HEK293 (cell line): ENCODE data around the gene DNAAF9.

Source experiments
- CTCF ChIA-PET: fragments of 350-600 bp; formaldehyde crosslinking; extraction: SDS; loops from one replicate; lab custom pipeline; 2021; ENCODE audit warnings: antibody characterized with exemption; lab: Yijun Ruan, JAX
- POLR2A ChIA-PET: fragments of 300-600 bp; formaldehyde crosslinking; extraction: SDS; loops from one replicate; lab custom pipeline; 2020; ENCODE audit warnings: antibody characterized with exemption, inconsistent platforms; lab: Yijun Ruan, JAX
- H3K27ac ChIP-seq: fragments of 200-500 bp; sonication (Bioruptor generic); 2 replicates; pipeline ENCODE4 v1.5.1; 2014; ENCODE audit warnings: low read depth, low read length, control low read depth, inconsistent platforms; ENCODE audit errors: extremely low read depth
- H3K36me3 ChIP-seq, 2 experiments: fragments of 200-500 bp in 1 of 2; sonication (Bioruptor generic) in 1 of 2; 1 replicate in 1 of 2; 2 replicates in 1 of 2; pipeline ENCODE4 v1.5.1; 2014 to 2017; ENCODE audit warnings: inconsistent platforms in 2 of 2, low read length in 2 of 2; ENCODE audit not compliant: control insufficient read depth in 2 of 2, insufficient read depth in 1 of 2
- H3K4me1 ChIP-seq: fragments of 200-500 bp; sonication (Bioruptor generic); 2 replicates; pipeline ENCODE4 v1.5.1; 2014; ENCODE audit warnings: mild to moderate bottlenecking, low read length, inconsistent platforms; ENCODE audit not compliant: control insufficient read depth, insufficient read depth
- H3K4me3 ChIP-seq: 2 replicates; pipeline ENCODE4 v1.5.1; 2011; ENCODE audit warnings: low read depth, mild to moderate bottlenecking, control low read depth, low read length, moderate library complexity
- H3K9me3 ChIP-seq: fragments of 200-500 bp; sonication (Bioruptor generic); 2 replicates; pipeline ENCODE4 v1.5.1; 2014; ENCODE audit warnings: low read depth, low read length, inconsistent platforms; ENCODE audit not compliant: control insufficient read depth, insufficient read depth
- FEZF1 ChIP-seq: fragments of 450-650 bp; formaldehyde crosslinking; IDR thresholded peaks from 2 replicates; pipeline ENCODE4 v1.5.1; 2016; ENCODE audit warnings: missing biosample characterization, missing genetic modification characterization
- GLI2 ChIP-seq: fragments of 450-650 bp; formaldehyde crosslinking; IDR thresholded peaks from 2 replicates; pipeline ENCODE4; 2017; ENCODE audit warnings: missing biosample characterization, missing genetic modification characterization, low read depth, borderline replicate concordance
- GLIS2 ChIP-seq: fragments of 450-650 bp; formaldehyde crosslinking; IDR thresholded peaks from 2 replicates; pipeline ENCODE4 v1.5.1; 2016; ENCODE audit warnings: missing biosample characterization, missing genetic modification characterization
- MEIS1 ChIP-seq: sonication (generic); formaldehyde crosslinking; IDR thresholded peaks from 2 replicates; pipeline ENCODE4 v1.8.1; 2022; ENCODE audit warnings: missing genetic modification reagents, mild to moderate bottlenecking, borderline replicate concordance
- SCRT1 ChIP-seq: fragments of 450-650 bp; formaldehyde crosslinking; IDR thresholded peaks from 2 replicates; pipeline ENCODE4 v1.5.1; 2016; ENCODE audit warnings: missing biosample characterization, missing genetic modification characterization, borderline replicate concordance
- SETDB1 ChIP-seq: IDR thresholded peaks from one replicate; pipeline ENCODE4 v1.6.1; 2017; ENCODE audit warnings: mild to moderate bottlenecking, low read length, moderate library complexity, mixed read lengths; ENCODE audit not compliant: insufficient read length
- ZBTB1 ChIP-seq: fragments of 450-650 bp; formaldehyde crosslinking; IDR thresholded peaks from 2 replicates; pipeline ENCODE4 v1.5.1; 2016; ENCODE audit warnings: missing biosample characterization, missing genetic modification characterization
- ZNF184 ChIP-seq: fragments of 450-650 bp; IDR thresholded peaks from 2 replicates; pipeline ENCODE4 v1.5.1; 2018; ENCODE audit warnings: missing biosample characterization, mild to moderate bottlenecking, missing genetic modification characterization
- ZNF23 ChIP-seq: fragments of 450-650 bp; formaldehyde crosslinking; IDR thresholded peaks from 2 replicates; pipeline ENCODE4 v1.5.1; 2016; ENCODE audit warnings: missing biosample characterization, missing genetic modification characterization, borderline replicate concordance
- ZNF335 ChIP-seq: fragments of 450-650 bp; formaldehyde crosslinking; conservative IDR thresholded peaks from 2 replicates; pipeline ENCODE4 v1.5.1; 2016; ENCODE audit warnings: missing biosample characterization, missing genetic modification characterization
- ZNF350 ChIP-seq: fragments of 450-650 bp; formaldehyde crosslinking; IDR thresholded peaks from 2 replicates; pipeline ENCODE4 v1.5.0; 2017; ENCODE audit warnings: missing biosample characterization, mild to moderate bottlenecking, missing genetic modification characterization
- ZNF404 ChIP-seq: fragments of 450-650 bp; formaldehyde crosslinking; IDR thresholded peaks from 2 replicates; pipeline ENCODE4 v1.5.1; 2017; ENCODE audit warnings: missing biosample characterization, missing genetic modification characterization
- ZNF529 ChIP-seq: fragments of 450-650 bp; formaldehyde crosslinking; IDR thresholded peaks from 2 replicates; pipeline ENCODE4 v1.5.1; 2017; ENCODE audit warnings: missing genetic modification characterization, missing biosample characterization; ENCODE audit not compliant: insufficient replicate concordance
- ZNF571 ChIP-seq: fragments of 450-650 bp; formaldehyde crosslinking; IDR thresholded peaks from 2 replicates; pipeline ENCODE4 v1.5.0; 2017; ENCODE audit warnings: missing biosample characterization, missing genetic modification characterization
- ZNF596 ChIP-seq: fragments of 450-650 bp; IDR thresholded peaks from 2 replicates; pipeline ENCODE4 v1.5.0; 2018; ENCODE audit warnings: missing biosample characterization, mild to moderate bottlenecking, missing genetic modification characterization, moderate library complexity
- ZNF654 ChIP-seq: fragments of 450-650 bp; formaldehyde crosslinking; IDR thresholded peaks from 2 replicates; pipeline ENCODE4 v1.5.1; 2016; ENCODE audit warnings: low read depth, missing biosample characterization, missing genetic modification characterization
- ZNF670 ChIP-seq: fragments of 450-650 bp; formaldehyde crosslinking; IDR thresholded peaks from 2 replicates; pipeline ENCODE4 v1.5.1; 2016; ENCODE audit warnings: missing biosample characterization, missing genetic modification characterization, low read depth
- TF ChIP-seq, protein P1 (sequence below): fragments of 450-650 bp; formaldehyde crosslinking; IDR thresholded peaks from 2 replicates; pipeline ENCODE4 v1.5.1; 2016; ENCODE audit warnings: missing biosample characterization, missing genetic modification characterization
- TF ChIP-seq, protein P2 (sequence below): fragments of 450-650 bp; formaldehyde crosslinking; IDR thresholded peaks from 2 replicates; pipeline ENCODE4 v1.5.1; 2016; ENCODE audit warnings: missing biosample characterization, missing genetic modification characterization, low read depth
- TF ChIP-seq, protein P3 (sequence below): fragments of 450-650 bp; formaldehyde crosslinking; IDR thresholded peaks from 2 replicates; pipeline ENCODE4 v1.5.1; 2016; ENCODE audit warnings: missing biosample characterization, missing genetic modification characterization
- TF ChIP-seq, protein P4 (sequence below): fragments of 450-650 bp; formaldehyde crosslinking; IDR thresholded peaks from 2 replicates; pipeline ENCODE4 v1.5.1; 2017; ENCODE audit warnings: missing biosample characterization, missing genetic modification characterization

Gene DNAAF9

DNA sequence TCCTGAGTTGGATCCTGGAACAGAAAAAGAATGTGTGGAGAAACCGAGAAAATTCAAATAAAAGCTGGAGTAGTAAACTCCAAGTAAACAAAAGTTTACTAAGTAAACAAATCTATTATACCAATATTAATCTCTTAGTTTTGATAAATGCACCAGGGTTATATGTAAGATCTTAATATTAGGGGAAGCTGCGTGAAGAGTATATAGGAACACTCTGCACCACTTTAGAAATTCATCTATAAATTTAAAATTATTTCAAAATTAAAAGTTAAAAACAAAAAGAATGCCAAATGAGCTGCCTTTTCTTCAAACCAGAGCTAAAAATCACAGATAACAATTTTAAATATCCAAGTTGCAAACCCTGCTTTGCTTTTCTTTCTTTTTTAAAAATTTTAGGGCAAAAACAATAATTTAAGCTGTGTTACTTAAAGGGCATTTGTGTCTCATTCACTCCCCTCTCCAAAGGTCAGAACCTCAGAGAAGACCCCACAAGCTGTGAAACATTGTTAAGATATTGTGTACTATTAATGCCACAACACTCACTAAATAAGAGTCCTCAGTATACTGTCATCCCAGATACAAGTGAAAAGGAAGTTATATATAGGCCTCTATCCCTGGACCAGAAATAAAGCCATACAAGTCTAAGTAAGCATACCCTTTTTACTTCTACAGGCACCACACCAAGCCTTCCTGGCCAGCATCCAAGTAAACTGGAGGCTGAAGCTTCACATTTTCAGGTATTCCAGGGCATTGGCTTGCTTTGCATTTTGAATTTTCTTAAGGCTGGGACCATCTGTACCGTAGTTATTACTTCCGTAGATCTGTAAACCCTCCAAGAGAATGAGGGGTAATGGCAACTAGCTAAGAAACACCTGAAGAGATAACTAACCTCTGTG lies 7.0 kb downstream of the DNAAF9 start:
- POLR2A ChIA-PET, result interaction anchor here (0.8 to 1.1 kb wide), 2 partner anchors 10 to 11 kb away, joined by 3 to 4 read pairs; no protein-coding TSS in a partner anchor
- TF ChIP-seq ZNF529 (tag by site-specific recombination), result peak; percentile 94
- no peak for TF ChIP-seq SETDB1
- no peak for TF ChIP-seq ZNF335 (tag by site-specific recombination)
- TF ChIP-seq, all 188 proteins: peak for 1
- H3K9me3 ChIP-seq, result no peaks in the 10 kb centered on the region
- no peak overlapping the region for H3K4me3 ChIP-seq
- H3K27ac ChIP-seq, result no peak overlapping the region
- CTCF ChIA-PET, result interaction anchor here (0.6 kb wide), 2 partner anchors 129 to 158 kb away, joined by 3 to 7 read pairs; no protein-coding TSS in a partner anchor
- H3K36me3 ChIP-seq, result no peaks in the 10 kb centered on the region
- H3K4me1 ChIP-seq, result peaks cover 3% of the 10 kb centered on the region; the same call in 1 of the 2 replicates

DNA sequence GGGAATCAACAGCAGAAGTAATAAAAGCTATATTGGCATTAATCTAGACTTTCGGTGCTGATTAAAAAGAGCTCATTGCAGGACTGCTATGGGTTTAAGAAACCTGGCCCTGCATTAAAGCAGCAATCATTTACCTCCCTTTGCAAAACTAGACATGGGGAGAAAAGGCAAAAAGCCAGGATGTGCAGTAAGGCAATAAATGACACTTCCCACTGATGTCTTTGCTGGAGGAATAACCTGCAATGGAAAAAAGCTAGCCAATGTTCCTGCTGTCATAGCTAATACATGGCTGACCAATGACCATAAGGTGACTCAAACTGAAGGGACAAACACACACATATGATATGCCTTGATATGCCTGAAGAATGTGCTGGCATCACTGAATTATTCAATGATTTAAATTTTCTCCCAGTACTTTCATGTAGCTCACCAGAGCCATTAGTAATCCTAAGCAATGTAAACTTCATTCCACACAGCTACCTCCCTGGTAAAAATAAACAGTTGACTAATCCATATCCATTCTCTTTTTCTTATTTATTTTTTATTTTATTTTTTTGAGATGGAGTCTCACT lies 8.7 kb downstream of the DNAAF9 start:
- no peaks in the 10 kb centered on the region for H3K36me3 ChIP-seq
- H3K9me3 ChIP-seq, result no peaks in the 10 kb centered on the region
- TF ChIP-seq ZNF404 (no peak), SCRT1 (tag by site-specific recombination) (no peak), GLI2 (no peak), ZBTB1 (tag by site-specific recombination) (no peak), GLIS2 (tag by site-specific recombination) (no peak), ZNF23 (tag by site-specific recombination) (no peak), ZNF184 (tag by site-specific recombination) (no peak)
- TF ChIP-seq, protein P1, sequence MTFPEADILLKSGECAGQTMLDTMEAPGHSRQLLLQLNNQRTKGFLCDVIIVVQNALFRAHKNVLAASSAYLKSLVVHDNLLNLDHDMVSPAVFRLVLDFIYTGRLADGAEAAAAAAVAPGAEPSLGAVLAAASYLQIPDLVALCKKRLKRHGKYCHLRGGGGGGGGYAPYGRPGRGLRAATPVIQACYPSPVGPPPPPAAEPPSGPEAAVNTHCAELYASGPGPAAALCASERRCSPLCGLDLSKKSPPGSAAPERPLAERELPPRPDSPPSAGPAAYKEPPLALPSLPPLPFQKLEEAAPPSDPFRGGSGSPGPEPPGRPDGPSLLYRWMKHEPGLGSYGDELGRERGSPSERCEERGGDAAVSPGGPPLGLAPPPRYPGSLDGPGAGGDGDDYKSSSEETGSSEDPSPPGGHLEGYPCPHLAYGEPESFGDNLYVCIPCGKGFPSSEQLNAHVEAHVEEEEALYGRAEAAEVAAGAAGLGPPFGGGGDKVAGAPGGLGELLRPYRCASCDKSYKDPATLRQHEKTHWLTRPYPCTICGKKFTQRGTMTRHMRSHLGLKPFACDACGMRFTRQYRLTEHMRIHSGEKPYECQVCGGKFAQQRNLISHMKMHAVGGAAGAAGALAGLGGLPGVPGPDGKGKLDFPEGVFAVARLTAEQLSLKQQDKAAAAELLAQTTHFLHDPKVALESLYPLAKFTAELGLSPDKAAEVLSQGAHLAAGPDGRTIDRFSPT, result no peak
- TF ChIP-seq, all 188 proteins: peak for 0
- CTCF ChIA-PET, result interaction anchor here (0.8 to 1.2 kb wide), 4 partner anchors 8 to 164 kb away, joined by 3 to 5 read pairs (median 4); partner anchors contain the start of gene DNAAF9
- POLR2A ChIA-PET, result no interaction called here
- no peak overlapping the region for H3K4me3 ChIP-seq
- H3K4me1 ChIP-seq, result no peaks in the 10 kb centered on the region; the same call in 1 of the 2 replicates
- H3K27ac ChIP-seq, result no peak overlapping the region

DNA sequence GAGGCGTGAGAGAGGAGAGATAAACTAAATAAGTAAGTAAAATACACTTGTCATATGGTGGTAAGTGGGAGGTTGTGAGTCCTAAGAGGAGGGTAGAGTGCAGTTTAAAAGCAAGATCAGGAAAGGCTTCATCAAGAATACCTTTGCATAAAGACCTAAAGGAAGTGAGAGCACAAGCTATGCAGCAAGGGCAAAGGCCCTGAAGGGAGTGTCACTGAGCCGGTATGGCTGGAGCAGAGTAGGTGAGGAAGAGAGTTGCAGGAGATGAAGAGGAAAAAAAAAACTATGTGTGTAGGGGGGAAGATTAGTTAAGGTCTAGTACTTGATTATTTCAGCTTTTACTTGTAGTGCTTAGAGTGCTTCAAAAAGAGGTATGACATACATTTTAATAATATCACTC lies 11.0 kb downstream of the DNAAF9 start:
- Histone ChIP-seq H3K9me3 (no peaks in the 10 kb centered on the region), H3K36me3 (no peaks in the 10 kb centered on the region), H3K27ac (no peak overlapping the region), H3K4me3 (no peak overlapping the region), H3K4me1 (no peaks in the 10 kb centered on the region; the same call in 1 of the 2 replicates)
- POLR2A ChIA-PET, result no interaction called here
- CTCF ChIA-PET, result no interaction called here
- TF ChIP-seq MEIS1, result no peak
- TF ChIP-seq, protein P2, sequence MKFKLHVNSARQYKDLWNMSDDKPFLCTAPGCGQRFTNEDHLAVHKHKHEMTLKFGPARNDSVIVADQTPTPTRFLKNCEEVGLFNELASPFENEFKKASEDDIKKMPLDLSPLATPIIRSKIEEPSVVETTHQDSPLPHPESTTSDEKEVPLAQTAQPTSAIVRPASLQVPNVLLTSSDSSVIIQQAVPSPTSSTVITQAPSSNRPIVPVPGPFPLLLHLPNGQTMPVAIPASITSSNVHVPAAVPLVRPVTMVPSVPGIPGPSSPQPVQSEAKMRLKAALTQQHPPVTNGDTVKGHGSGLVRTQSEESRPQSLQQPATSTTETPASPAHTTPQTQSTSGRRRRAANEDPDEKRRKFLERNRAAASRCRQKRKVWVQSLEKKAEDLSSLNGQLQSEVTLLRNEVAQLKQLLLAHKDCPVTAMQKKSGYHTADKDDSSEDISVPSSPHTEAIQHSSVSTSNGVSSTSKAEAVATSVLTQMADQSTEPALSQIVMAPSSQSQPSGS (tag by site-specific recombination), result no peak
- TF ChIP-seq, protein P3, sequence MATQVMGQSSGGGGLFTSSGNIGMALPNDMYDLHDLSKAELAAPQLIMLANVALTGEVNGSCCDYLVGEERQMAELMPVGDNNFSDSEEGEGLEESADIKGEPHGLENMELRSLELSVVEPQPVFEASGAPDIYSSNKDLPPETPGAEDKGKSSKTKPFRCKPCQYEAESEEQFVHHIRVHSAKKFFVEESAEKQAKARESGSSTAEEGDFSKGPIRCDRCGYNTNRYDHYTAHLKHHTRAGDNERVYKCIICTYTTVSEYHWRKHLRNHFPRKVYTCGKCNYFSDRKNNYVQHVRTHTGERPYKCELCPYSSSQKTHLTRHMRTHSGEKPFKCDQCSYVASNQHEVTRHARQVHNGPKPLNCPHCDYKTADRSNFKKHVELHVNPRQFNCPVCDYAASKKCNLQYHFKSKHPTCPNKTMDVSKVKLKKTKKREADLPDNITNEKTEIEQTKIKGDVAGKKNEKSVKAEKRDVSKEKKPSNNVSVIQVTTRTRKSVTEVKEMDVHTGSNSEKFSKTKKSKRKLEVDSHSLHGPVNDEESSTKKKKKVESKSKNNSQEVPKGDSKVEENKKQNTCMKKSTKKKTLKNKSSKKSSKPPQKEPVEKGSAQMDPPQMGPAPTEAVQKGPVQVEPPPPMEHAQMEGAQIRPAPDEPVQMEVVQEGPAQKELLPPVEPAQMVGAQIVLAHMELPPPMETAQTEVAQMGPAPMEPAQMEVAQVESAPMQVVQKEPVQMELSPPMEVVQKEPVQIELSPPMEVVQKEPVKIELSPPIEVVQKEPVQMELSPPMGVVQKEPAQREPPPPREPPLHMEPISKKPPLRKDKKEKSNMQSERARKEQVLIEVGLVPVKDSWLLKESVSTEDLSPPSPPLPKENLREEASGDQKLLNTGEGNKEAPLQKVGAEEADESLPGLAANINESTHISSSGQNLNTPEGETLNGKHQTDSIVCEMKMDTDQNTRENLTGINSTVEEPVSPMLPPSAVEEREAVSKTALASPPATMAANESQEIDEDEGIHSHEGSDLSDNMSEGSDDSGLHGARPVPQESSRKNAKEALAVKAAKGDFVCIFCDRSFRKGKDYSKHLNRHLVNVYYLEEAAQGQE, result no peak
- TF ChIP-seq ZNF350, result no peak
- TF ChIP-seq ZNF596 (tag by site-specific recombination), result no peak
- no peak for TF ChIP-seq ZNF571 (tag by site-specific recombination)
- TF ChIP-seq, protein P4, sequence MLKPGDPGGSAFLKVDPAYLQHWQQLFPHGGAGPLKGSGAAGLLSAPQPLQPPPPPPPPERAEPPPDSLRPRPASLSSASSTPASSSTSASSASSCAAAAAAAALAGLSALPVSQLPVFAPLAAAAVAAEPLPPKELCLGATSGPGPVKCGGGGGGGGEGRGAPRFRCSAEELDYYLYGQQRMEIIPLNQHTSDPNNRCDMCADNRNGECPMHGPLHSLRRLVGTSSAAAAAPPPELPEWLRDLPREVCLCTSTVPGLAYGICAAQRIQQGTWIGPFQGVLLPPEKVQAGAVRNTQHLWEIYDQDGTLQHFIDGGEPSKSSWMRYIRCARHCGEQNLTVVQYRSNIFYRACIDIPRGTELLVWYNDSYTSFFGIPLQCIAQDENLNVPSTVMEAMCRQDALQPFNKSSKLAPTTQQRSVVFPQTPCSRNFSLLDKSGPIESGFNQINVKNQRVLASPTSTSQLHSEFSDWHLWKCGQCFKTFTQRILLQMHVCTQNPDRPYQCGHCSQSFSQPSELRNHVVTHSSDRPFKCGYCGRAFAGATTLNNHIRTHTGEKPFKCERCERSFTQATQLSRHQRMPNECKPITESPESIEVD, result no peak
- TF ChIP-seq ZNF654 (tag by site-specific recombination), result no peak
- TF ChIP-seq ZBTB1 (tag by site-specific recombination), result no peak
- TF ChIP-seq FEZF1 (tag by site-specific recombination), result no peak
- TF ChIP-seq ZNF670, result no peak
